Trophoblast cell (in vitro differentiated cells and primary cell): ENCODE results near the gene FLNB.

ENCODE experiments used
- DNase-seq, 2 donors: peaks; one replicate each; pipeline ENCODE4 v3.0.0-alpha.2; 2016
- H2AFZ ChIP-seq: 2 replicates; pipeline ENCODE4 v1.6.1; 2013; ENCODE audit warnings: low read length, moderate library complexity, mild to moderate bottlenecking; ENCODE audit not compliant: insufficient read depth, poor library complexity
- H2AK5ac ChIP-seq: 2 replicates; pipeline ENCODE4 v1.6.1; 2013; ENCODE audit warnings: mild to moderate bottlenecking, low read length
- H2BK120ac ChIP-seq: 2 replicates; pipeline ENCODE4 v1.6.1; 2013; ENCODE audit warnings: low read length, mild to moderate bottlenecking, moderate library complexity; ENCODE audit not compliant: insufficient read depth, poor library complexity
- H2BK12ac ChIP-seq: 2 replicates; pipeline ENCODE4 v1.6.1; 2013; ENCODE audit warnings: mild to moderate bottlenecking, low read length, moderate library complexity
- H2BK5ac ChIP-seq: 2 replicates; pipeline ENCODE4 v1.6.1; 2013; ENCODE audit warnings: low read length, low read depth, moderate library complexity, mild to moderate bottlenecking; ENCODE audit not compliant: poor library complexity
- H3K14ac ChIP-seq: 2 replicates; pipeline ENCODE4 v1.6.1; 2013; ENCODE audit warnings: mild to moderate bottlenecking, low read length
- H3K18ac ChIP-seq: 2 replicates; pipeline ENCODE4 v1.6.1; 2013; ENCODE audit warnings: mild to moderate bottlenecking, low read length
- H3K23ac ChIP-seq: 2 replicates; pipeline ENCODE4 v1.6.1; 2013; ENCODE audit warnings: low read length
- H3K27ac ChIP-seq: 2 replicates; pipeline ENCODE4 v1.5.1; 2013; ENCODE audit warnings: low read depth, mild to moderate bottlenecking, inconsistent platforms, low read length, moderate library complexity
- H3K27me3 ChIP-seq: 2 replicates; pipeline ENCODE4 v1.6.1; 2013; ENCODE audit warnings: inconsistent platforms, mild to moderate bottlenecking, low read length, moderate library complexity; ENCODE audit not compliant: insufficient read depth
- H3K36me3 ChIP-seq, 2 experiments: 1 replicate in 1 of 2; 2 replicates in 1 of 2; pipeline ENCODE4 v1.6.1; 2013; ENCODE audit warnings: low read length in 2 of 2, mild to moderate bottlenecking in 2 of 2, moderate library complexity in 1 of 2; ENCODE audit not compliant: insufficient read depth in 2 of 2, control insufficient read depth in 1 of 2
- H3K4ac ChIP-seq: 2 replicates; pipeline ENCODE4 v1.6.1; 2013; ENCODE audit warnings: low read depth, mild to moderate bottlenecking, low read length, moderate library complexity
- H3K4me1 ChIP-seq, 2 experiments: 1 replicate in 1 of 2; 2 replicates in 1 of 2; pipeline ENCODE4 v1.6.1; 2013; ENCODE audit warnings: low read length in 2 of 2, mild to moderate bottlenecking in 2 of 2, moderate library complexity in 1 of 2; ENCODE audit not compliant: insufficient read depth in 2 of 2, control insufficient read depth in 1 of 2
- H3K4me2 ChIP-seq: 2 replicates; pipeline ENCODE4 v1.6.1; 2013; ENCODE audit warnings: inconsistent platforms, mild to moderate bottlenecking, low read length, moderate library complexity
- H3K4me3 ChIP-seq: 2 replicates; pipeline ENCODE4 v1.5.1; 2013; ENCODE audit warnings: mild to moderate bottlenecking, low read depth, low read length, inconsistent platforms
- H3K79me1 ChIP-seq: one replicate; pipeline ENCODE4 v1.6.1; 2013; ENCODE audit warnings: low read length
- H3K79me2 ChIP-seq: 2 replicates; pipeline ENCODE4 v1.6.1; 2013; ENCODE audit warnings: low read length, mild to moderate bottlenecking; ENCODE audit not compliant: control insufficient read depth, insufficient read depth, poor library complexity
- H3K9ac ChIP-seq: 2 replicates; pipeline ENCODE4 v1.6.1; 2013; ENCODE audit warnings: mild to moderate bottlenecking, low read length
- H3K9me3 ChIP-seq: 2 replicates; pipeline ENCODE4 v1.6.1; 2013; ENCODE audit warnings: low read depth, mild to moderate bottlenecking, control low read depth, inconsistent platforms, low read length; ENCODE audit not compliant: insufficient read depth
- H4K12ac ChIP-seq: 2 replicates; pipeline ENCODE4 v1.6.1; 2013; ENCODE audit warnings: low read depth, mild to moderate bottlenecking, low read length, moderate library complexity
- H4K8ac ChIP-seq: 2 replicates; pipeline ENCODE4 v1.6.1; 2013; ENCODE audit warnings: low read depth, mild to moderate bottlenecking, low read length, moderate library complexity
- H4K91ac ChIP-seq: one replicate; pipeline ENCODE4 v1.6.1; 2013; ENCODE audit warnings: low read depth, mild to moderate bottlenecking, low read length, moderate library complexity
- WGBS: extraction: QIAGEN DNeasy Blood & Tissue Kit; methylation state at CpG from one replicate; pipeline ENCODE4 v1.1.7; 2013; ENCODE audit warnings: missing lambda C conversion rate; ENCODE audit not compliant: insufficient read length, insufficient coverage; ENCODE audit errors: extremely low coverage; 5-methylcytosine and 5-hydroxymethylcytosine counted together

The FLNB gene

DNA sequence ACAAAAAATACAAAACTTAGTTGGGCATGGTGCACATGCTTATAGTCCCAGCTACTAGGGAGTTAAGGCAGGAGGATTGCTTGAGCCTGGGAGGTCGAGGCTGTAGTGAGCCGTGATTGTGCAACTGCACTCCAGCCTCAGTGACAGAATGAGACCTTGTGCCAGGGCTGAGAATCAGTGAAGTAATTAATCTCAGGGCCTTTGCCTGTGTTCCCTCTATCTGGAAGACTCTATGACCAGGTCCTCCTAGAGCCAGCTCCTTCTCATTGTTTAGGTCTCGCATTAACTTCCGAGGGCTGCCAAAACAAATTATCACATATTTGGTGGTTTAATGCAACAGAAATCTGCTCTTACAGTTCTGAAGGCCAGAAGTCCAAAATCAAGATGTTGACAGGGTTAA, 41.4 kb upstream of the FLNB start:
- Histone ChIP-seq H3K9ac (no peak overlapping the region), H3K4me2 (no peak overlapping the region), H3K79me1 (peaks cover 19% of the 10 kb centered on the region), H3K27ac (no peak overlapping the region), H4K91ac (no peak overlapping the region), H3K27me3 (no peaks in the 10 kb centered on the region), H2BK120ac (no peak overlapping the region), H4K12ac (no peak overlapping the region), H3K4ac (no peak overlapping the region), H2BK12ac (peak overlapping the region; percentile 34), H3K36me3 (no peaks in the 10 kb centered on the region), H2BK5ac (no peak overlapping the region), H2AFZ (no peak overlapping the region), H3K18ac (no peak overlapping the region), H3K4me3 (no peak overlapping the region), H3K79me2 (peaks cover 2% of the 10 kb centered on the region), H3K9me3 (no peaks in the 10 kb centered on the region), H2AK5ac (no peak overlapping the region), H3K14ac (no peak overlapping the region), H3K23ac (no peak overlapping the region), H4K8ac (no peak overlapping the region), H3K4me1 (peaks cover 6 to 13% of the 10 kb centered on the region in 2 experiments)
- DNase-seq: no peak
- WGBS: no CpG with 5 or more reads among the region's 4 CpGs

DNA sequence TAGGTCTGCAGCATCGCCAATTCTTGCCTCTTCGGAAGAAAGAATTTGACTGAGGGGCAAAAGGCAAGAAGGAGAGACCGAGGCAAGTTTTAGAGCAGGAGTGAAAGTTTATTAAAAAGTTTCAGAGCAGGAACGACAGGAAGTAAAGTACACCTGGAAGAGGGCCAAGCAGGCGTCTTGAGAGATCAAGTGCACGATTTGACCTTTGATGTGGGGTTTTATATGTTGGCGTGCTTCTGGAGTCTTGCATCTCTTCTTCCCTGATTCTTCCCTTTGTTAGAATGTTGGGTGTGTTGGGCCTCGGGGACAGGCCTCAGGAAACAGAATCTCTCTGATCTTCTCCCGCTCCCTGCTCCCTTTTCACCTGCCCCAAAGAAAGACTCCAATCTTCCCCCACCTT, 40.6 kb upstream of the FLNB start:
- no peak overlapping the region for H4K8ac ChIP-seq
- H2AFZ ChIP-seq: no peak overlapping the region
- no peak overlapping the region for H2BK5ac ChIP-seq
- H3K4ac ChIP-seq: no peak overlapping the region
- H3K79me2 ChIP-seq: peaks cover 2% of the 10 kb centered on the region
- peaks cover 6 to 12% of the 10 kb centered on the region in 2 experiments for H3K4me1 ChIP-seq
- H2BK120ac ChIP-seq: no peak overlapping the region
- H3K36me3 ChIP-seq: no peaks in the 10 kb centered on the region
- no peaks in the 10 kb centered on the region for H3K27me3 ChIP-seq
- H3K14ac ChIP-seq: no peak overlapping the region
- no peak overlapping the region for H2BK12ac ChIP-seq
- no peak overlapping the region for H3K18ac ChIP-seq
- no peak overlapping the region for H3K4me2 ChIP-seq
- no peak overlapping the region for H3K23ac ChIP-seq
- peak overlapping the region; percentile 76 for H4K91ac ChIP-seq
- no peak overlapping the region for H3K4me3 ChIP-seq
- H2AK5ac ChIP-seq: no peak overlapping the region
- no peak overlapping the region for H4K12ac ChIP-seq
- no CpG with 5 or more reads among the region's 9 CpGs for WGBS
- H3K9me3 ChIP-seq: no peaks in the 10 kb centered on the region
- peaks cover 19% of the 10 kb centered on the region for H3K79me1 ChIP-seq
- H3K9ac ChIP-seq: no peak overlapping the region
- no peak overlapping the region for H3K27ac ChIP-seq
- no peak for DNase-seq

DNA sequence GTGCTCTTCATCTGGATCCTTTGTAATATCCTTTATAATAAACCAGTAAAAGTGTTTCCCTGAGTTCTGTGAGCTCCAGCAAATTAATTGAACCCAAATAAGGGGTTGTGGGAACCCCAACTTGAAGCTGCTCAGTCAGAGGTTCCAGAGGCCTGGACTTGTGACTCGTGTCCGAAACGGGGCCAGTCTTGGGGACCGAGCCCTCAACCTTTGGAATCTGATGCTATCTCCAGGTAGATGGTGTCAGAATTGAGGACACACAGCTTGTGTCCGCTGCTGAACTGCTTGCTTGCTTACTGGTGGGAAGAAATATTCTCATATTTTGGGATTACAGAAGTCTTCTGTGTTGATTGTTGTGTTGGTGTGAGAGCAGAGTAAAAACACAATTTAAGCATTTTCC, 39.7 kb upstream of the FLNB start:
- DNase-seq: no peak
- peak overlapping the region; percentile 99 for H2BK12ac ChIP-seq
- H3K27me3 ChIP-seq: no peaks in the 10 kb centered on the region
- no peak overlapping the region for H4K12ac ChIP-seq
- no peak overlapping the region for H3K27ac ChIP-seq
- H3K4ac ChIP-seq: no peak overlapping the region
- peaks cover 26% of the 10 kb centered on the region for H3K79me1 ChIP-seq
- no peak overlapping the region for H3K4me2 ChIP-seq
- WGBS: no CpG with 5 or more reads among the region's 5 CpGs
- H2BK5ac ChIP-seq: peak overlapping the region; percentile 71
- peak overlapping the region; percentile 6 for H3K14ac ChIP-seq
- no peak overlapping the region for H3K9ac ChIP-seq
- H4K91ac ChIP-seq: peak overlapping the region; percentile 76
- H3K4me3 ChIP-seq: no peak overlapping the region
- no peak overlapping the region for H3K18ac ChIP-seq
- no peaks in the 10 kb centered on the region for H3K36me3 ChIP-seq
- H2BK120ac ChIP-seq: peak overlapping the region; percentile 70
- H4K8ac ChIP-seq: peak overlapping the region; percentile 50
- no peaks in the 10 kb centered on the region for H3K9me3 ChIP-seq
- peaks cover 2% of the 10 kb centered on the region for H3K79me2 ChIP-seq
- no peak overlapping the region for H2AFZ ChIP-seq
- H2AK5ac ChIP-seq: peak overlapping the region; percentile 80
- H3K23ac ChIP-seq: no peak overlapping the region
- peaks cover 8 to 15% of the 10 kb centered on the region in 2 experiments for H3K4me1 ChIP-seq

DNA sequence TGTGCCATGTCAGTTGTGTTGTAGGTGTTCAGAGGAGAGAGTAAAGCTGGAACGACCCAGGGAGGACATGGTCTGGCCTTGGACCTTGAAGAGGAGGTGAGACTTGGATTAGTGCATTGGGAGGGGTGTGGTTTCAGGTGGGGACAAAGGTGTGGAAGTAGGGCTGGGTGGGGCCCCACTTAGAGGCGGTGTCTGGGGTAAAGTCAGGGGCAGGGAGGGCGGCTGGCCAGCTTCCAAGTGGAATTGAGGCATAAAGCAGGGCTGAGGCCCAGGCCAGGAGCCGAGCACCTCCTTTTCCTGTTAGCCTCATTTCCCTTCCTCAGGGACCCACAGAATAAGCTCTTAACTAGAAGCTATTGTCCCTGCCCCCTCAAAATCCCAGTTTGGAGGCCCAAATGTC, 36.2 kb upstream of the FLNB start:
- no CpG with 5 or more reads among the region's 4 CpGs for WGBS
- peaks cover 37% of the 10 kb centered on the region for H3K79me1 ChIP-seq
- H3K4me1 ChIP-seq: peaks cover 13 to 25% of the 10 kb centered on the region in 2 experiments
- peak overlapping the region; percentile 71 for H4K91ac ChIP-seq
- H3K4me2 ChIP-seq: no peak overlapping the region
- H3K36me3 ChIP-seq: no peaks in the 10 kb centered on the region
- H2AK5ac ChIP-seq: peak overlapping the region; percentile 70
- H2BK120ac ChIP-seq: peak overlapping the region; percentile 27
- H3K27me3 ChIP-seq: no peaks in the 10 kb centered on the region
- H3K79me2 ChIP-seq: peaks cover 2% of the 10 kb centered on the region
- H3K14ac ChIP-seq: peak overlapping the region; percentile 33
- H3K4me3 ChIP-seq: no peak overlapping the region
- no peak overlapping the region for H3K4ac ChIP-seq
- no peak overlapping the region for H3K9ac ChIP-seq
- no peaks in the 10 kb centered on the region for H3K9me3 ChIP-seq
- peak overlapping the region; percentile 25 for H2BK5ac ChIP-seq
- H2BK12ac ChIP-seq: peak overlapping the region; percentile 37
- peak overlapping the region; percentile 38 for H3K27ac ChIP-seq
- H4K12ac ChIP-seq: no peak overlapping the region
- no peak overlapping the region for H2AFZ ChIP-seq
- peak overlapping the region; percentile 16 for H3K18ac ChIP-seq
- no peak overlapping the region for H4K8ac ChIP-seq
- no peak overlapping the region for H3K23ac ChIP-seq
- no peak for DNase-seq
